ENCODE measurements around the gene BEX3. TPM values are rescaled to one million over a fixed set of nuclear protein-coding genes. Genes with fewer than 3 reads are reported as not detected.

The BEX3 gene
- total and polyA plus RNA-seq, 3 donors from 2014 or later = 289 to 415 (median 354) TPM

- TF ChIP-seq POLR2A (IDR thresholded peaks at IDR 0.05) (no peak), CTCF (IDR thresholded peaks at IDR 0.05) (no peak)
- no peak for DNase-seq
- intact Hi-C loops (cut with DNase I; ENCODE audit: low total_unique reads) = no loop called here
- H3K9me3 ChIP-seq = no peaks in the 10 kb centered on the region
- H3K27ac ChIP-seq = no peak overlapping the region
- H3K36me3 ChIP-seq (ENCODE audit: low read depth, missing control alignments) = no peaks in the 10 kb centered on the region
- no peak overlapping the region for H3K4me3 ChIP-seq
- H3K27me3 ChIP-seq = no peaks in the 10 kb centered on the region
- no peaks in the 10 kb centered on the region for H3K4me1 ChIP-seq
- WGBS, 2 donors = 53% methylated on average over 1 of the region's 1 CpG; no CpG with 5 or more reads in 1 of the 2 donors
Measured at GRCh38 chrX:103398421-103398864, 22.1 kb downstream of the BEX3 start.

- Histone ChIP-seq H3K36me3 (ENCODE audit: low read depth, missing control alignments) (no peaks in the 10 kb centered on the region), H3K4me1 (no peaks in the 10 kb centered on the region), H3K4me3 (no peak overlapping the region), H3K27me3 (no peaks in the 10 kb centered on the region), H3K9me3 (no peaks in the 10 kb centered on the region), H3K27ac (no peak overlapping the region)
- DNase-seq = no peak
- intact Hi-C loops (cut with DNase I; ENCODE audit: low total_unique reads) = no loop called here
- TF ChIP-seq POLR2A (IDR thresholded peaks at IDR 0.05) = no peak
- TF ChIP-seq CTCF (IDR thresholded peaks at IDR 0.05) = no peak
- WGBS, 2 donors = 63 to 94% methylated on average over 1 of the region's 1 CpG
Measured at GRCh38 chrX:103399744-103400143, 23.4 kb downstream of the BEX3 start.

DNA sequence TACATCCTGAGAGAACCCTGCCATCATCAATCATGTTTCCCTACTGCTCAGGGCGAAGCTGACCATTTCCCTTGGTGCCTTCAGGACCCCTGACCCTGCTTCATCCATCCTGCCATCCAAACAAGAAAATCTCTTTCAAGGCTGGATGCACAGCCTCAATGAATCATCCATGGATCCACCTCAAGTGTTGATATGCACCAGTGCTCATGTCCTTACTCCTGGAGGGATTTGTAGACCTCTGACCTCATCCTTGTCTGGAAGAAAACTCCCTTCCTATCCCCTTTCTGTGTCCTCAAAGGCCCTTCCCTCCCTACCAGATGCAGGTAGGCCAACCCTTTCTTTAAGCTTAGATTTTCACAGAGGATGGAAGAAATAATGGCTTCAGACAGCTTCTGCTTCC, 24.6 kb downstream of the BEX3 start:
- no peak overlapping the region for H3K4me3 ChIP-seq
- intact Hi-C loops (cut with DNase I; ENCODE audit: low total_unique reads) = no loop called here
- TF ChIP-seq CTCF (IDR thresholded peaks at IDR 0.05) (no peak), POLR2A (IDR thresholded peaks at IDR 0.05) (no peak)
- H3K27ac ChIP-seq = no peak overlapping the region
- H3K36me3 ChIP-seq (ENCODE audit: low read depth, missing control alignments) = no peaks in the 10 kb centered on the region
- no peaks in the 10 kb centered on the region for H3K4me1 ChIP-seq
- DNase-seq = no peak
- no peaks in the 10 kb centered on the region for H3K9me3 ChIP-seq
- 67% methylated on average over 1 of the region's 1 CpG for WGBS, 2 donors
- H3K27me3 ChIP-seq = no peaks in the 10 kb centered on the region

DNA sequence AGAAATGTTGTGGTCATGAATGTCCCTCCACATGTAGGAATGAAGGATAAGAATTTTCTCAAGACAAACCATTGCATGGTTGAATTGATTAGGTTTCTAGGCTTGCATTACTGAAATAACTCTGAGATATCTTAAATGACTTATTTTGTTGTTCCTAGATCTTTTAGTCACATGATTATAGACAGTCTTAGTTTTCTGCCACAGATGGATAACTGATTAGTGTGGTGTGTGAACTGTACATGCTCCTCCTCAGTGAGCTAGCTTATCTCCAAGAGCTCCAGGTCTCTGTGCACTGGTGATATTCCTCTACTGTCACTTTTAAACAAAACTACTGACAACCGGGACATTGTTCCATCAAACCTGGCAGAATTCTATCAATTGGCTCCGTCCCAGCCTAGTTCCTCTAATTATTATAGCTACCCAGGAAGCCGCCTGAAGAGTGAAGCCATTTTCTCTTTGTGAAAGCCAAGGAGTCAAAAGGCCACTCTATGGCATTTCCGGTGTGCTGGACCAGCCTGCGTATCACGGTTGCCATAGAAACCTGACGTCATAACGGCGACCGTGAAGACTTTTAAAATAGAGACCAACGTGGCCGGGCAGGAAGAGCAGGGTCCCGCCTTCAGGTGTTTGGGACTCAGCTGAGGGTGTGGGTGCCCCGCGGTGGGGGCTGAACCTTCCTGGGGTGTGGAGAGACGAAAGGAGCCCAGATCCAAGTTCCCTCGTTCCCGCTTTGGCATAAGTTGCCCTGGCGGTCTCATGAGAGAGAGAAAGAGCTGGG, 28.1 kb downstream of the BEX3 start:
- Histone ChIP-seq H3K9me3 (no peaks in the 10 kb centered on the region), H3K27ac (peak overlapping the region; percentile 36 to 59), H3K4me3 (peak overlapping the region; percentile 54 to 62), H3K4me1 (no peaks in the 10 kb centered on the region), H3K36me3 (ENCODE audit: low read depth, missing control alignments) (no peaks in the 10 kb centered on the region), H3K27me3 (no peaks in the 10 kb centered on the region)
- intact Hi-C loops (cut with DNase I; ENCODE audit: low total_unique reads) = no loop called here
- peak; percentile 89 for DNase-seq
- 0 to 1% methylated on average over 1 to 15 of the region's 19 CpGs for WGBS, 2 donors
- TF ChIP-seq CTCF (IDR thresholded peaks at IDR 0.05) = no peak
- no peak for TF ChIP-seq POLR2A (IDR thresholded peaks at IDR 0.05)

GRCh38 chrX:103405009-103405333, 28.6 kb downstream of the BEX3 start:
- Histone ChIP-seq H3K27ac (peak overlapping the region; percentile 36 to 59), H3K27me3 (no peaks in the 10 kb centered on the region), H3K4me3 (peak overlapping the region; percentile 54 to 62), H3K36me3 (ENCODE audit: low read depth, missing control alignments) (no peaks in the 10 kb centered on the region), H3K9me3 (no peaks in the 10 kb centered on the region), H3K4me1 (no peaks in the 10 kb centered on the region)
- TF ChIP-seq POLR2A (IDR thresholded peaks at IDR 0.05) (no peak), CTCF (IDR thresholded peaks at IDR 0.05) (no peak)
- intact Hi-C loops (cut with DNase I; ENCODE audit: low total_unique reads) = no loop called here
- DNase-seq = no peak
- WGBS, 2 donors = 5 to 14% methylated on average over 1 to 3 of the region's 7 CpGs

Measured in testis (tissue), 3 donors.